Mononuclear cell (primary cell): ENCODE data around the gene ZMYM4. TPM values are rescaled to one million over a fixed set of nuclear protein-coding genes. Genes with fewer than 3 reads are reported as not detected.
"Not testable (repeated sequence)": the region's sequence is repeated elsewhere in the genome, so short reads cannot be mapped to it uniquely, and the experiment has no call there.

Source experiments
- H3K27me3 ChIP-seq: 2 replicates; pipeline ENCODE4 v1.6.0; 2011; ENCODE audit warnings: low read length, control low read depth; ENCODE audit not compliant: insufficient read depth
- H3K4me1 ChIP-seq: 2 replicates; pipeline ENCODE4 v1.5.1; 2011; ENCODE audit warnings: mild to moderate bottlenecking, low read length, control low read depth; ENCODE audit not compliant: insufficient read depth
- H3K4me3 ChIP-seq: 2 replicates; pipeline ENCODE4 v1.5.1; 2011; ENCODE audit warnings: mild to moderate bottlenecking, low read length, moderate library complexity
- H3K9me3 ChIP-seq: 2 replicates; pipeline ENCODE4 v1.5.1; 2011; ENCODE audit warnings: low read depth, mild to moderate bottlenecking, control low read depth, low read length
- total RNA-seq: library from RNA; depleted of rRNA; stranded (reverse); fragments of >200 nt; gene quantifications from one replicate; pipeline ENCODE4 v1.2.3, GENCODE V29; 2012

The ZMYM4 gene
- total RNA-seq, 1 donor: 31.0 TPM

DNA sequence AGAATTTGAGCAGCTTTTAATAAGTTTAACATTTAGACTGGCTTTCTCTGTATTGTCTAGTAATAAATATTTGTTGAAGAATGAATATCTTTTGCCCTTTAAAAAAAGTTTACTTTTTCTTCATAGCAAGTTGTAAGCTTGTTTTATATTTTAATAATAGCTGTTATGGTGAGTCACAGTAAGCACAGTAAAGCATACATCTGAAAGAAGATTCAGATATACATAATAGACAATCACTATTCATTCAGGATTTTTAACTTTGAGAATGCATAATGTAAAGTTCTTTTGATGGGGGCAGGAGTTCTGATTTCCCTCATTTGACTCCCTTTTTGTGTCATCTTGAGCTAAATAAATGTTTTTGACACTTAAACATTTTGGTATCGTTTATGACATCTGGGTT, 66.0 kb downstream of the ZMYM4 start:
- Histone ChIP-seq H3K9me3 (no peaks in the 10 kb centered on the region), H3K27me3 (no peaks in the 10 kb centered on the region), H3K4me1 (no peaks in the 10 kb centered on the region), H3K4me3 (no peak overlapping the region)

DNA sequence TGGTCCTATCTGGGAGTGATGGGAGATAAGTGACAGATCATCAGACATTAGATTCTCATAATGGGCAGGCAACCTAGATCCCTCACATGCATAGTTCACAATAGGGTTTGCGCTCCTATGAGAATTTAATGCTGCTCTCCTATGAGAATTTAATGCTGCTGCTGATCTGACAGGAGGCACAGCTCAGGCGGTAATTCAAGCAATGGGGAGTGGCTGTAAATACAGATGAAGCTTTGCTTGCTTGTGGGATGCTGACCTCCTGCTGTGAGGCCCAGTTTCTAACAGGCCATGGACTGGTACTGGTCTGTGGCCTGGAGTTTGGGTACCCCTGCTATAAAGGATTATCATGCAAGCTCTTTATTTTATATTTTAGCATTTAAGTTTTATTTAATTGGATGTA, 72.0 kb downstream of the ZMYM4 start:
- Histone ChIP-seq H3K4me1 (no peaks in the 10 kb centered on the region), H3K4me3 (no peak overlapping the region), H3K27me3 (no peaks in the 10 kb centered on the region), H3K9me3 (no peaks in the 10 kb centered on the region)

GRCh38 chr1:35345439-35345981, 77.0 kb downstream of the ZMYM4 start:
- Histone ChIP-seq H3K4me1 (peaks cover 7% of the 10 kb centered on the region), H3K9me3 (no peaks in the 10 kb centered on the region), H3K27me3 (no peaks in the 10 kb centered on the region), H3K4me3 (peak overlapping the region; percentile 42)

- no peaks in the 10 kb centered on the region for H3K27me3 ChIP-seq
- H3K4me1 ChIP-seq: peaks cover 12% of the 10 kb centered on the region
- no peaks in the 10 kb centered on the region for H3K9me3 ChIP-seq
- H3K4me3 ChIP-seq: no peak overlapping the region
Observed at GRCh38 chr1:35350872-35351271, 82.4 kb downstream of the ZMYM4 start.

- Histone ChIP-seq H3K27me3 (no peaks in the 10 kb centered on the region), H3K9me3 (no peaks in the 10 kb centered on the region), H3K4me1 (peaks cover 32% of the 10 kb centered on the region), H3K4me3 (no peak overlapping the region)
Observed at GRCh38 chr1:35359995-35360394, 91.5 kb downstream of the ZMYM4 start.

DNA sequence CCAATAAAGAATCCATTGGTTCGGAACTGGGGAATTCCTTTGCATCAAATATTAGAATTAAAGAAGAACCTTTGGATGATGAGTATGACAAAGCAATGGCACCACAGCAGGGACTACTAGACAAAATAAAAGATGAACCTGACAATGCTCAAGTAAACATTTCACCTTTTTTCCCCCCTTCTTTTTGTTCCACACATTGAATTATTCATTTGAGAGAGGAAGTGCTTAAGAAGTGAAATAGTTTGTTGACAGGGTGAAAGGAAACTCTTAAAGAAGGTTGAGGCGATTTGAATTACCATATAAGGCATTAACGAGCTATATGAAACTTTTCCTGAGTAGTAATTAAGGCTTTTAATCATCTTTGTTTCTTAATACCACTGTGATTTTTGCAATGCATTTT, 93.1 kb downstream of the ZMYM4 start:
- Histone ChIP-seq H3K4me1 (peaks cover 31% of the 10 kb centered on the region), H3K27me3 (no peaks in the 10 kb centered on the region), H3K4me3 (no peak overlapping the region), H3K9me3 (no peaks in the 10 kb centered on the region)

DNA sequence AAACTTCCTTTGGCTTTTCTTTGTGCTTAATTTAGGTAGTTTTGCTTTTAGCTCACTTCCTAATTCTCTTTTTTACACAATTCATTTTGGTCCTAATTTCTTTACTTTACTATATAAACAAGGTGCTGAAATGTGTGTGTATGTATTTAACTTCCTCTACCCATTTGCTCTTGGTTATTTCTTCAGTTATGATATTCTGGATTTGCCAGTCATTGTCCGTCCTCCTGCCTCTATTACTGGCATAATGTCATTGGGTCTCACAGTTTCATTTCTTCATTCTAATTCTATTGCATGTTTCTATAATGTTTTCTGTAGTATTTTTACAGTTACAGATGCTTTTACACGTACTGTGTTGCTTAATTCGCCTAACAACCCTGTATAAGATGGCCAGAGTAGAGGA, 96.2 kb downstream of the ZMYM4 start:
- Histone ChIP-seq H3K9me3 (no peaks in the 10 kb centered on the region), H3K27me3 (no peaks in the 10 kb centered on the region), H3K4me1 (peaks cover 29% of the 10 kb centered on the region), H3K4me3 (no peak overlapping the region)

DNA sequence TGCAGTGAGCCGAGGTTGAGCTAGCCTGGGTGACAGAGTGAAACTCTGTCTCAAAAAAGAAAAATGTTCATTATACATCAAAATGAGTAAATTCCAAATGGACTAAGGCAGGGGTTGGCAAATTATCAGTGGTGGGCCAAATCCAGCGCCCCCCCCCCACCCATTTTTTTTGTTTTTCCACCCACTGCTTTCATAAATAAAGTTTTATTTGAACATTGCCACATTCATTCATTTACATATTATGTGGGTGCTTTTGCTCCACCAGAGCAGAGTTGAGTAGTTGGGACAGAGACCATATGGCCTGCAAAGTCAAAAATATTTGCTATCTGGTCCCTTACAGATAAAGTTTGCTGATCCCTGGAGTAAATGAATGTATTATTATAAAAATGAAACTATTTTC, 99.4 kb downstream of the ZMYM4 start:
- H3K9me3 ChIP-seq: no peaks in the 10 kb centered on the region
- H3K27me3 ChIP-seq: no peaks in the 10 kb centered on the region
- H3K4me3 ChIP-seq: no peak overlapping the region
- peaks cover 22% of the 10 kb centered on the region for H3K4me1 ChIP-seq

DNA sequence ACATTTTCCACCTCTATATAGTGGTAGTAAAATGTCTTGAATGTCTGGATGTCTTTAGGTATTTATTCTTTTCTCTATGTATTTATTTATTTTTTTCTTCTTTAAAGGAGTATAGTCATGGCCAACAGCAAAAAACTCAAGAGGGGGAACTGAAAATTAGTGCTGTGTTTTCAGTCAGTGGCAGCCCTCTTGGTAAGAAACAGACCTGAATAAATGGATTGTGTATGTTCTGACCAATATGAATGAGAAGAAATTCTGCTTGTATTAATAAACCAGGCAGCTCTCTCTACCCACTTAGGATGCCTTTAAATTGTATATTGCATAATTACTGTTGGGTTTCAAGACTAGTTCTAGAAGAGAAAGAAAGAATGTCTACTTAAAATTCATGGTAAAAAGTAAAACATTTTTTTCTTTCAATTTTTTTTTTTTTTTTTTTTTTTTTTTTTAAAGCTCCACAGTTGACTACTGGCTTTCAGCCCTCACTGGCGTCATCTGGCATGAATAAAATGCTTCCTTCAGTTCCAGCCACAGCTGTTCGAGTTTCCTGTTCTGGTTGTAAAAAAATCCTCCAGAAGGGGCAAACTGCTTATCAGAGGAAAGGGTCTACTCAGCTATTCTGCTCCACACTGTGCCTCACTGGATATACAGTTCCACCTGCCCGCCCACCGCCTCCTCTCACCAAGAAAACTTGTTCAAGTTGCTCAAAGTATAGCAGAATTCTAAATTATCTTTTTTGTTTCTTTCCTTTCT, 101.6 kb downstream of the ZMYM4 start:
- H3K27me3 ChIP-seq: no peaks in the 10 kb centered on the region
- no peaks in the 10 kb centered on the region for H3K9me3 ChIP-seq
- H3K4me3 ChIP-seq: no peak overlapping the region
- peaks cover 3% of the 10 kb centered on the region for H3K4me1 ChIP-seq

- Histone ChIP-seq H3K4me1 (peaks cover 3% of the 10 kb centered on the region), H3K27me3 (no peaks in the 10 kb centered on the region), H3K9me3 (no peaks in the 10 kb centered on the region), H3K4me3 (no peak overlapping the region)
Observed at GRCh38 chr1:35371506-35371905, 103.0 kb downstream of the ZMYM4 start.

DNA sequence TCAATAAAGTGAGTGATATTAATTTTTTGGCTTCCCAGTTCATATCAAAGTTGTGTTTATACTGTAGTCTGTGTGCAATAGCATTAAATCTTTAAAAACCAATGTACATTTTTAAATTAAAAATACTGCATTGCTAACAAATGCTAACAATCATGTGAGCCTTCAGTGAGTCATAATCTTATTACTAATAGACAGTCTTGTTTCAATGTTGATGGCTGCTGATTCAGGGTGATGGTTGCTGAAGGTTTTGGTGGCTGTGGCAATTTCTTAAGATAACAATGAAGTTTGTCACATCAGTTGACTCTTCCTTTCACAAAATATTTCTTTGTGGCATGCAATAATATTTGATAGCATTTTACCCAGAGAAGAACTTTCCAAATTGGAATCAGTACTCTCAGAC, 109.0 kb downstream of the ZMYM4 start:
- Histone ChIP-seq H3K4me1 (no peaks in the 10 kb centered on the region), H3K4me3 (no peak overlapping the region), H3K9me3 (no peaks in the 10 kb centered on the region), H3K27me3 (no peaks in the 10 kb centered on the region)

- Histone ChIP-seq H3K4me3 (no peak overlapping the region), H3K9me3 (no peaks in the 10 kb centered on the region), H3K27me3 (no peaks in the 10 kb centered on the region), H3K4me1 (no peaks in the 10 kb centered on the region)
Observed at GRCh38 chr1:35379317-35380000, 111.0 kb downstream of the ZMYM4 start.

DNA sequence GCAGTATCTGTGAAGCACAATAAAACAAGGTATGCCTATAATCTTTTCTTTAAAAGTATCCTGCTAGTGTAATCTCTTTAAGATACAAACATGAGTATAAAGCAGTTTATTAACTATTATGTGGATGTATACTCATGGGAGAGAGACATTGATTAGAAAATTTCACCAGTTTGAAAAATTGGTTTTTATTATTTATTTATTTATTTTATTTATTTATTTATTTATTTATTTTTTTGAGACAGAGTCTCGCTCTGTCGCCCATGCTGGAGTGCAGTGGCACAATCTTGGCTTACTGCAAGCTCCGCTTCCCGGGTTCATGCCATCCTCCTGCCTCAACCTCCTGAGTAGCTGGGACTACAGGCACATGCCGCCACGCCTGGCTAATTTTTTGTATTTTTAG, 111.6 kb downstream of the ZMYM4 start:
- H3K9me3 ChIP-seq, H3K4me1 ChIP-seq, H3K27me3 ChIP-seq, H3K4me3 ChIP-seq: not testable (repeated sequence)

DNA sequence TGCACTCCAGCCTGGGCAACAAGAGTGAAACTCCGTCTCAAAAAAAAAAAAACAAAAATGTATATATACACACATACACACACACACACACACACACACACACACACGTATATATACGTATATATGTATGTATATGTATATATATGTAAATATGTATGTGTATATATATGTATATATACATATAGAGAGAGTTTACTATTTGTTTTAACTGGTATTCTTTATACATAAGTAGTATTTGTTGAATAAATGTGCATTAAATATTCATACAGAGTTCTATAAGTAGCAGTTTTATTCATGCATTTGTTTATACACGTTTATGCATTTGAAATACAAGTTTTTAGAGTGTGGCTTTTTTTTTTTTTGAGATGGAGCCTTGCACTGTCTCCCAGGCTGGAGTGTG, 113.6 kb downstream of the ZMYM4 start:
- H3K9me3 ChIP-seq: no peaks in the 10 kb centered on the region
- H3K4me3 ChIP-seq: no peak overlapping the region
- H3K27me3 ChIP-seq: no peaks in the 10 kb centered on the region
- H3K4me1 ChIP-seq: peaks cover 3% of the 10 kb centered on the region

DNA sequence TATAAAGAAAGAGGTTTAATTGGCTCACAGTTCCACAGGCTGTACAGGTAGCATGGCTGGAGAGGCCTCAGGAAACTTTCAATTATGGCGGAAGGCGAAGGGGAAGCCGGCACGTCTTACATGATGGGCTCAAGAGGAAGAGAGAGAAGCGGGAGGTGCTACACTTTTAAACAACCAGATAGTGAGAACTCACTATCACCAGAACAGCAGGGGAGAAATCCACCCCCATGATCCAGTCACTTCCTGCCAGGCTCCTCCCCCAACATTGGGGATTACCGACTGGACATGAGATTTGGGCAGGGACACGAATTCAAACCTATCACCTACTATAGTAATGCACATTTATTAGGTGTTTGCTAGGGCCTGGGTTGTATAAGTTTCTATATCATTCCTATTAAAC, 117.8 kb downstream of the ZMYM4 start:
- H3K4me1 ChIP-seq: peaks cover 8% of the 10 kb centered on the region
- no peaks in the 10 kb centered on the region for H3K9me3 ChIP-seq
- H3K4me3 ChIP-seq: no peak overlapping the region
- H3K27me3 ChIP-seq: no peaks in the 10 kb centered on the region

DNA sequence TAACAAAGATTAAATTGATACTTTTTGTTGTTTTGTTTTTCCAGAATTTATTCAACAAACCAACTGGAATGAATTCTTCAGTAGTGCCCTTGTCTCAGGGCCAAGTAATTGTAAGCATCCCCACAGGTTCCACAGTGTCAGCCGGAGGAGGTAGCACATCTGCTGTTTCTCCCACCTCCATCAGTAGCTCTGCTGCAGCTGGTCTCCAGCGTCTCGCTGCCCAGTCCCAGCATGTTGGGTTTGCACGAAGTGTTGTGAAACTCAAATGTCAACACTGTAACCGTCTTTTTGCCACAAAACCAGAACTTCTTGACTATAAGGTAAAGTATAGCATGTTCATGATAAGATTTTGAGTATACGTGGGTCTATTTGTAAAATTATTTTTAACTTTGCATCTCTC, 118.5 kb downstream of the ZMYM4 start:
- H3K4me3 ChIP-seq: no peak overlapping the region
- no peaks in the 10 kb centered on the region for H3K27me3 ChIP-seq
- no peaks in the 10 kb centered on the region for H3K9me3 ChIP-seq
- H3K4me1 ChIP-seq: peaks cover 8% of the 10 kb centered on the region
